GM19238 (cell line): ENCODE measurements around the gene CLIC4.
"Not testable (repeated sequence)": the region's sequence is repeated elsewhere in the genome, so short reads cannot be mapped to it uniquely, and the experiment has no call there.

Experiments
- DNase-seq: peaks from one replicate; pipeline ENCODE4 v3.0.0; 2011; ENCODE audit warnings: low spot score; ENCODE audit not compliant: insufficient read length

Gene CLIC4

GRCh38 chr1:24875257-24875656, 130.0 kb downstream of the CLIC4 start:
- no peak for DNase-seq

- no peak for DNase-seq
Observed at GRCh38 chr1:24875991-24876506, 130.8 kb downstream of the CLIC4 start.

- DNase-seq: no peak
Observed at GRCh38 chr1:24878045-24878444, 132.8 kb downstream of the CLIC4 start.

GRCh38 chr1:24878775-24879742, 133.8 kb downstream of the CLIC4 start:
- no peak for DNase-seq

- no peak for DNase-seq
Observed at GRCh38 chr1:24881034-24881433, 135.8 kb downstream of the CLIC4 start.

- DNase-seq: no peak
Observed at GRCh38 chr1:24884751-24885150, 139.5 kb downstream of the CLIC4 start.

- DNase-seq: no peak
Observed at GRCh38 chr1:24886241-24886640, 141.0 kb downstream of the CLIC4 start.

- no peak for DNase-seq
Observed at GRCh38 chr1:24888061-24888970, 143.1 kb downstream of the CLIC4 start.

GRCh38 chr1:24888971-24889676, 143.9 kb downstream of the CLIC4 start:
- no peak for DNase-seq

- DNase-seq: no peak
Observed at GRCh38 chr1:24890887-24891286, 145.6 kb downstream of the CLIC4 start.

- DNase-seq: not testable (repeated sequence)
Observed at GRCh38 chr1:24891367-24891766, 146.1 kb downstream of the CLIC4 start.

GRCh38 chr1:24892188-24893153, 147.2 kb downstream of the CLIC4 start:
- no peak for DNase-seq

- no peak for DNase-seq
Observed at GRCh38 chr1:24893431-24893830, 148.2 kb downstream of the CLIC4 start.
